Measurements from ENCODE around the gene APOBEC3C.
"Not testable (repeated sequence)": the region's sequence is repeated elsewhere in the genome, so short reads cannot be mapped to it uniquely, and the experiment has no call there.

APOBEC3C gene

DNA sequence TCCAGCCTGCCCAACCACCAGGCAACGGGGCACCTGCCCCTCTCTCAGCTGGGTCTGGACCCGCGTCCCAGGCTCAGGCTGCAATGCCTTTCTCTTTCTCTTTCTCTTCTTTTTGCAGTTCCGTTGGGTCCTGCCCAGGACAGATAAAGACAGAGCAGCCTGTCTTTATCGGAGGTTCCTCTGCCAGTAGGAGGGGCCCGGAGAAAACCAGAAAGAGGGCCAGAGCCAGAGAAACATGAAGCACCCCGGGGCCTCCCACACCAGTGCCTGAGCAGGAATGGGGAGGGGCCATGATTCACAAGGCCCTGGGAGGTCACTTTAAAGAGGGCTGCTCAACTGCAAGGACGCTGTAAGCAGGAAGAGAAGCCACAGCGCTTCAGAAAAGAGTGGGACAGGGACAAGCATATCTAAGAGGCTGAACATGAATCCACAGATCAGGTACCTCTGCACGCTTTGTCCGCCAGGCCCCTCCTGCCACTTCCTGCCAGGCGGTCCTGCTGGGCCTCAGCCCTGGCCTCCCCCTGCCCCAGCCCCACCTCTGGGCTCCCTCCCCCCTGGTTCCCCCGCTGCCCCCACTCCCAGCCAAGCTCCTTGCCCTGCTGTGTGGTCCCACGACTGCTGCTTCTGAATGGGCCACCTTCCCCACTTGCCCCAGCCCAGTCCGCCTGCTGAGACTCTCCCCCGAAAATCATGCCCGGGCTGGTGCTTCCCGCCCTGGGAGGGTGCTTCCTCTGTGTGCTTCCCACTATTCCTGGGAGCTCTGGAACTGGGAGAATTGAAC, at the start of gene APOBEC3C:
TSS of gene APOBEC3C (plus strand) at position 316 of the 781 bp plus-strand sequence. CDS start at position 422, 106 bp downstream.
- DNase-seq = no peak

GRCh38 chr22:38964306-38964705, 49.8 kb upstream of the APOBEC3C start:
- no peak for DNase-seq

GRCh38 chr22:38964989-38965388, 49.1 kb upstream of the APOBEC3C start:
- peak in 1 of 2 experiments; percentile 3 for DNase-seq

DNA sequence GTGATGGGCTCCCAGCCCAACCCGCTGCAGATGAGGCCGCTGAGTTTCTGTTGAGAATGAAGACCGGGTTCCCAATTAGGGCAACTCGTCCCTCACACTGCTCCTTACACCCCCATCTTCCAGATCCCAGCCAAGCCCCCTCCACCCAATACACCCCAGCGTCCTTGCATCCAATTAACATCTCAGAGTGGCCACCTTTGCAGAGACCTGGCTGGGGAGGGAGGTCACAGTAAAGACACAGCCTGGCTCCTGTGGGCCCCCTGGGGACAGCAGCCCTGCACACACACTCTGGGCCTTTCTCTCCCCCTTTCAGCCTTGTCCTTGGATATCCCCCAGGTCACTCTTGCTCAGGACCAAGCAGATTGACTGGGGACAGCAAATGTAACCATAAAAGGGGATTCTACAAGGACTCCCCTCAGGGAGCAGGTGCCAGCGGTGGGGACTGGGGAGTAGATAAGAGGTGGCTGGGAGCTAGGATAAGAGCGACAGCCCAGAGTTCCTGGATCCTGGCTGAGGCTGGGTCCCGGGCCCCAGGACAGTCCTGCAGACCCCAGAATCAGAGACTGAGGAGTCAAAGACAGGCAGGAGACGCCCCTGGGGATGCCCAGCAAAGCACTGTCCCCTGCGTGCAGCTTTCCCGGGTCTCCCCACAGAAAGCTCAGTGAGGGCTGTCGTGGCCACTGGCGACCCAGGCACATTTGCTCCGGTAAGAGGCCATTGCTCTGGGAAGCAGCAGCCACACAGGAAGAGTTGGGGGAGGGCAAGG, 48.3 kb upstream of the APOBEC3C start:
- no peak for DNase-seq

DNA sequence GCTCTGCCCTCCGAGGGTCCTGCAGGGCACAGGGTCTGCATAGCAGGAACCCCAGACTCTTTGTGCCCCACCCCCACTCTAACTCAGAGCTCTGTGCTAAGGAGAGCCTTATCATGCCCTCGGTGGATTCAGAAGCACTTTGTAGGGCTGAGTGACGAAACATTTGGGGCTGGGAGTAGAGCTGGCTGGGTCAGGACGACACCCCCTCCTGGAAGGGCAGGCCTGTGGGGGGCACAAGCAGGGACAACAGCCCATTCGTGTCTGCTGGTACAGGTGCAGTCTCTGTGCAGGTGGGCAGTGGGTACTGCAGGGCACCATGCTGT, 47.7 kb upstream of the APOBEC3C start:
- no peak for DNase-seq

DNA sequence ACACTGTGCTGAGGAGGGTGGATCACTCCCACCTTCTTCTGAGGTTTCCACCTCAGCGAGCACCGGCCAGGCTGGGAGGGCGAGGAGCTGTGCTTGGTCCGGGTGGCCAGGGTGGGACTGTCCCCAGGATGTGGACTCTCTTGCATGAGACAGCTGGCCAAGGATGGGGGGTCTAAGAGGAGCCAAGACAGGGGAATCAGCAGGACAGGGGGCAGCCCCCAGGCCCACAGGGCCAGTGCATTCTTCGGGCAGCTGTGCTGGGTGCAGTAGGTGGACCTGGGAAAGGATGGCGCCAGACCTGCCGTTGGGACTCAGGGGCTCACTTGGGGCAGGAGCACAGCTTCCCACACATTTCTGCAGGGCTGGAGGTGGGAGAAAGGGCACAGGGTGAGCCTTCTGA, 47.1 kb upstream of the APOBEC3C start:
- DNase-seq = no peak

DNA sequence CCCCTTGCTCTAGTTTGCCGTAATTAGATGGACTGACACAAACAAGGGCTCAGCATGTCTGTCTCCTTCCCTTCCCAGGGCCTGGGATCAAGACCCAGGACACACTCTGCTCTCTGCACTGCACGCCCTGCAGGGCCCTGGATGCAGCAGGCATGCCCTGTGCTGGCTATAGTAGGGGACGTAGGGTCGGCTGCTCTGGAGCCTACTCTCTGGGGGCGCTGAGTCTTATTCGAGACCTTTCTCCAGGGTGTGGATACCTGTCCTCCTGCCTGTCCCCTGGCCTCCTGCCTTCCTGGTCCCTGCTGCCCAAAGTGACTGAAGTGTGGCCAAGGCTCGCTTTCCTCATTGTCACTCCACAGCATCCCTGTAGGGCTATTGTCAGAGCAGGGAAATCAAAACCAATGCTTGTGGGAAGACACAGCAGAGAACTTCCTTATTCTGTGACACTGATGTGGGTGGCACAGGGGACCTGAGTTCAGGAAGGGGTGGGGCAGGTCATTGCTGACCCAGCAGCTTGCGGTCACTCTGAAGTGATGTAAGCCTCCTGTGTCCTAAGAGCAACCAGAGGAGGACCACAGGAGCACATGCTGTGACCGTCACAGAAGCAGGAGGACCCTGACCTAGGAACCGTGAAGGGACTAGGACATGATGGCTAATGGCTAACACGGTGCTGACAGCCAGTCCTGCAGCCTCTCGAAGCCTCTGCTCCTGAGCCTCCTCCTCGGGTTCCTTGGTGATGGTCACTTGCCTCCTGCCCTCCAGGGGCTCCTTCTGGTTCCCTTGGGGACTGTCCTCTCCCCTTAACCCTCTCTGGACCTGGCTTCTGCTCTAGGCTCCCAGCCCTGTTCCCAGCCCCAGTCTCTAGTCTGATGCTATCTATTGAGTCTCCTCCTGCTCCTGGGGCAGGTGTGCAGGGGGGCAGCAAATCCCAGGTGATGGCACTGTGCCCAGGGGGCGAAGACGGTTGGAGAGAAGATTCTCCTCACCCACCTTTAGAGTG, 46.3 kb upstream of the APOBEC3C start:
- no peak for DNase-seq

DNA sequence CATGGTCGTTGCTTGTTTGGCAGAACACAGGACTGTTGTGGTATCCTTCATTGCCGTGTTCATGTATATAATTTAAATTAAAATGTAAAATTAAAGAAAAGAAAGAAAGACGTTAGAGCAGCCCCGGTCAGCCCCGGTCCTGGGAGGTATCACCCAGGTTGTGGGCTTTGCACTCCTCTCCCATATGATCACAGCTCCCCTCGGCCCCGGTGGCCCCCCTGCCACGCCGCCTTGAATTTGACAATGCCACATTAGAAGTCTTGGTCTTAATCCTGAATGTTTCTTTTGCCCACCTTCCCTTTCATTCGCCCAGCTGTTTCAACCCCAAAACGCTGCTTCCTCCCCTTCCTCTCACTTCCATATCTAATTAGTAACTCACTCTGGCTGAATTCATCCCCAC, 45.3 kb upstream of the APOBEC3C start:
- DNase-seq = no peak

DNA sequence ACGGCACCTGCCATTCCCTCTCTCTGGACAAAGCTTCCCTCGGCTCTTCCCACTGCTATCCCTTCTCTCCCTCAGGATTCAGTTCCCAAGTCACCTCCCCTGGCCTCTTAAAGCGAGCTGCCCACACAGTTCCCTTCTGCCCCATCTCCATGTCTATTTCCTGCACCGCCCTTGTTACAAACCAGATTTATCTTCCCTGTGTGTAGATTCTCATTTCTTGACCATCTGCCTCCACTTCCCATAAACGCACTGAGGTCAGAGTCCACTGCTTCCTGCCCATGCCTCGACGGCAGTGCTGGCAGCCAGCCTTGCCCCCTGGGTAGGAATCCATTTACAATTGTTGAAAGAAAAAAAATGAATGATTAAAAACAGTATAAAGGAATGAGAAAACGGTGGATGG, 43.5 kb upstream of the APOBEC3C start:
- no peak for DNase-seq

DNA sequence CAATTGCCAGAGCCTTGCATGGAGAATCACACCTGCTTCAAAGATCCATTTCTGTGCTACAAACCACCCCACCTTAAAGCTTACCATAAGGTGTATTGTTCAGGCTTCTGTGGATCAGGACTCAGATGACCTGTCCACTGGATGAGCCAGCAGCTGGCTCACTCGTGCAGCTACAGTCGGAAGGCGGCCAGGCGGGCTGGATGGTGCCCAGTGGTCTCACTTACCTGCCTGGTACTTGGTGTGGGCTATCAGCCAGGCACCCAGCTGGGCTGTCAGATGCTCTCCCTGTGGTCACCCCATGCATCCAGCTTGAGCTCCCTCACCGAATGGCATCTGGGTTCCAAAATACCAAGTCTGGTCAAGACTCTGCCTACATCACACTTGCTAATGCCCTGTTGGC, 42.9 kb upstream of the APOBEC3C start:
- DNase-seq = no peak

DNA sequence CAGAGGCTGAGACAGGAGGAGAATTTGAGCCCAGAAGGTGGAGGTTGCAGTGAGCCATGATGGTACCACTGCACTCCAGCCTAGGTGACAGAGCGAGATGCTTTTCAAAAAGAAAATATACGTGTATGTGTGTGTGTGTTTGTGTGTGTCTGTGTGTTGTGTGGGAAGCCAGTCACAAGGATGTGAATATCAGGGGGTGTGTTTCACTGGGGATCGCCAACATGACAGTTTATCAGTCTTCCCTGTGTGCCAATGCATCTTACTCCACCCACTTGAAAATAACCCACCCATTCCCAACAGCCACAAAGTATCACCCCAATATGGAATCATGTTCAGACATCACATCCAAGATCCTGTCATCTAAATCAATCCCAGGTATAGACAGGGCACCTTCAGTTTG, 42.3 kb upstream of the APOBEC3C start:
- DNase-seq = no peak

- no peak for DNase-seq
These were observed 41.5 kb upstream of the APOBEC3C start for GRCh38 chr22:38972558-38972957.

GRCh38 chr22:38973289-38974169, 40.5 kb upstream of the APOBEC3C start:
- DNase-seq = peak; percentile 16 to 50

GRCh38 chr22:38974170-38974825, 39.8 kb upstream of the APOBEC3C start:
- no peak for DNase-seq

- no peak for DNase-seq
These were observed 39.3 kb upstream of the APOBEC3C start for GRCh38 chr22:38974826-38975175.

- DNase-seq = not testable (repeated sequence)
These were observed 36.8 kb upstream of the APOBEC3C start for GRCh38 chr22:38977289-38977688.

- DNase-seq = not testable (repeated sequence)
These were observed 33.5 kb upstream of the APOBEC3C start for GRCh38 chr22:38980587-38980986.

DNA sequence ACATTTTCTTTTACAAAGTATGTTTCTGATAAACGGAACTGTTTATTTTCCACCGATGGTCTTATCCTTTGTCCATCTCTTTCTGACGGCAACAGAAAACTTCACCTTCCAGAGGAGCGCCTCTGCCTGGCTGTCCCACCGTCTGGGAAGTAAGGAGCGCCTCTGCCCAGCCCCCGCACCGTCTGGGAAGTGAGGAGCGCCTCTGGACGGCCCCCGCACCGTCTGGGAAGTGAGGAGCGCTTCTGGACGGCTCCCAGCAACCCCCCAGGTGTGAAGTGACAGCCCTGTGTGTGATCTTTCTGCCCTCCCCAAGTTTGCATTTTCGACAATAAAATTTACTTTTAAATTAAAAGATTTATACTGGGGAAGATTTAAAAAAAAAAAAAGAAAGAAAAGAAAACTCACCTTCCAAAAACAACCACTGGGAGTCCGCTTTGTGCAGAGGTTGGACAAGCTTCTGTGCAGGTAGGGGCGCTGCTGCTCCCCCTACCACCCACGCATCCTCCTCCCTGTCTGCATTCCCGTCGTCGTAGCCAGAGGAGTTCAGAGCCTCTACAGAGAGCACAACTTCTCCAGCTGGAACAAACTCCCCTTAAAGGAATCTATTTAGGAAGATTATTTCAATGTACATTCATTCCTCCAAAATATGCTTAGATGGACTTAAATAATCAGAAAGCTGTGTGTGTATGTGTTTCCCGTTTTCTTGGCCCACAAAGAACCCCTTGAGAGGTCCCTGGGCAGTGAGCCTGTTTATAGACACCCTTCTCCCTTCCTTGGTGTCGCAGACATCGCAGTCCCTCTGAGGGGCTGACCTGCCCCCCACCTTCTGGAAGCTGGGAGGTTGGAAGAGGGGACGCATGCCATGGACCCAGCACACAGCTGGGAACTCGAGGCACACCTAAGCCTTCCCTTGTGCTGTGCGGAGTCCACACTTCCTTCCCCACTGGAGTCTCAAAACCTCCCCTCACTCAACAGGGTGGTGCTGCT, 32.8 kb upstream of the APOBEC3C start:
- DNase-seq = peak in 1 of 2 experiments; percentile 38

DNA sequence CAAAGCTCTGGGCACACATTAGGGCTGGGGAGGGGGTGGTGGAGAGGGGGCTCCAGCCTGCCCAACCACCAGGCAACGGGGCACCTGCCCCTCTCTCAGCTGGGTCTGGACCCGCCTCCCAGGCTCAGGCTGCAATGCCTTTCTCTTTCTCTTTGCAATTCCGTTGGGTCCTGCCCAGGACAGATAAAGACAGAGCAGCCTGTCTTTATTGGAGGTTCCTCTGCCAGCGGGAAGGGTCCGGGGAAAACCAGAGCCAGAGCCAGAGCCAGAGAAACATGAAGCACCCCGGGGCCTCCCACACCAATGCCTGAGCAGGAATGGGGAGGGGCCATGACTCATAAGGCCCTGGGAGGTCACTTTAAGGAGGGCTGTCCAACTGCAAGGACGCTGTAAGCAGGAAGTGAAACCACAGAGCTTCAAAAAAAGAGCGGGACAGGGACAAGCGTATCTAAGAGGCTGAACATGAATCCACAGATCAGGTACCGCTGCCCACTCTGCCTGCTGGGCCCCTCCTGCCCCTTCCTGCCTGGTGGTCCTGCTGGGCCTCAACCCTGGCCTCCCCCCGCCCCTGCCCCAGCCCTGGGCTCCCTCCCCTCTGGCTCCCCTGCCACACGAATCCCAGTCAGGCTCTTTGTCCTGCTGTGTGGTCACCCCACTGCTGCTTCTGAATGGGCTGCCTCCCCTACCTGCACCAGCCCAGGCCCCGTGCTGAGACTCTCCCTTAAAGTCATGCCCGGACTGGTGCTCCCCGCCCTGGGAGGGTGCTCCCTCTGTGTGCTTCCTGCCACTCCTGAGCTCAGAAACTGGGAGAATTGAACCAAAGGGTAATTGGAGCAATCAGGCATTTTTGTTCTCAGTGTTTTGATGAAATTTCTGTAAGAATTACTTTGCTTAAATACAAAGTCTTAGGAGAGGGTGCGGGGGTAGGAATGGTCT, 31.8 kb upstream of the APOBEC3C start, which contains the start of gene APOBEC3B:
TSS of gene APOBEC3B (plus strand) at position 356 of the 936 bp plus-strand sequence. CDS start at position 463, 107 bp downstream.
- no peak for DNase-seq

Measured in NCI-H524 (cell line).